HEK293 (cell line): ENCODE data around the gene LARGE1.

Source experiments
- CTCF ChIA-PET: fragments of 350-600 bp; formaldehyde crosslinking; extraction: SDS; loops from one replicate; lab custom pipeline; 2021; ENCODE audit warnings: antibody characterized with exemption; lab: Yijun Ruan, JAX
- POLR2A ChIA-PET: fragments of 300-600 bp; formaldehyde crosslinking; extraction: SDS; loops from one replicate; lab custom pipeline; 2020; ENCODE audit warnings: antibody characterized with exemption, inconsistent platforms; lab: Yijun Ruan, JAX
- H3K27ac ChIP-seq: fragments of 200-500 bp; sonication (Bioruptor generic); 2 replicates; pipeline ENCODE4 v1.5.1; 2014; ENCODE audit warnings: low read depth, low read length, control low read depth, inconsistent platforms; ENCODE audit errors: extremely low read depth
- H3K36me3 ChIP-seq, 2 experiments: fragments of 200-500 bp in 1 of 2; sonication (Bioruptor generic) in 1 of 2; 1 replicate in 1 of 2; 2 replicates in 1 of 2; pipeline ENCODE4 v1.5.1; 2014 to 2017; ENCODE audit warnings: inconsistent platforms in 2 of 2, low read length in 2 of 2; ENCODE audit not compliant: control insufficient read depth in 2 of 2, insufficient read depth in 1 of 2
- H3K4me1 ChIP-seq: fragments of 200-500 bp; sonication (Bioruptor generic); 2 replicates; pipeline ENCODE4 v1.5.1; 2014; ENCODE audit warnings: mild to moderate bottlenecking, low read length, inconsistent platforms; ENCODE audit not compliant: control insufficient read depth, insufficient read depth
- H3K4me3 ChIP-seq: 2 replicates; pipeline ENCODE4 v1.5.1; 2011; ENCODE audit warnings: low read depth, mild to moderate bottlenecking, control low read depth, low read length, moderate library complexity
- H3K9me3 ChIP-seq: fragments of 200-500 bp; sonication (Bioruptor generic); 2 replicates; pipeline ENCODE4 v1.5.1; 2014; ENCODE audit warnings: low read depth, low read length, inconsistent platforms; ENCODE audit not compliant: control insufficient read depth, insufficient read depth
- EGR2 ChIP-seq: fragments of 450-650 bp; formaldehyde crosslinking; IDR thresholded peaks from 2 replicates; pipeline ENCODE4 v1.5.1; 2016; ENCODE audit warnings: low read depth, missing biosample characterization, missing genetic modification characterization
- ELK4 ChIP-seq: IDR thresholded peaks from 2 replicates; pipeline ENCODE4 v1.6.1; 2011; ENCODE audit warnings: mild to moderate bottlenecking, low read depth, low read length, borderline replicate concordance
- GFI1B ChIP-seq: fragments of 450-650 bp; formaldehyde crosslinking; IDR thresholded peaks from 2 replicates; pipeline ENCODE4 v1.5.1; 2016; ENCODE audit warnings: missing biosample characterization, missing genetic modification characterization
- GLI2 ChIP-seq: fragments of 450-650 bp; formaldehyde crosslinking; IDR thresholded peaks from 2 replicates; pipeline ENCODE4; 2017; ENCODE audit warnings: missing biosample characterization, missing genetic modification characterization, low read depth, borderline replicate concordance
- GLIS2 ChIP-seq: fragments of 450-650 bp; formaldehyde crosslinking; IDR thresholded peaks from 2 replicates; pipeline ENCODE4 v1.5.1; 2016; ENCODE audit warnings: missing biosample characterization, missing genetic modification characterization
- KLF10 ChIP-seq: fragments of 450-650 bp; IDR thresholded peaks from 2 replicates; pipeline ENCODE4 v1.5.1; 2018; ENCODE audit warnings: missing biosample characterization, mild to moderate bottlenecking, missing genetic modification characterization
- OSR2 ChIP-seq: fragments of 450-650 bp; formaldehyde crosslinking; IDR thresholded peaks from 2 replicates; pipeline ENCODE4 v1.5.1; 2016; ENCODE audit warnings: missing biosample characterization, missing genetic modification characterization
- WT1 ChIP-seq: fragments of 450-650 bp; formaldehyde crosslinking; IDR thresholded peaks from 2 replicates; pipeline ENCODE4 v1.5.1; 2016; ENCODE audit warnings: missing biosample characterization, missing genetic modification characterization
- ZBTB8A ChIP-seq: fragments of 450-650 bp; formaldehyde crosslinking; IDR thresholded peaks from 2 replicates; pipeline ENCODE4 v1.5.1; 2016; ENCODE audit warnings: missing biosample characterization, missing genetic modification characterization
- ZFHX2 ChIP-seq: fragments of 450-650 bp; formaldehyde crosslinking; conservative IDR thresholded peaks from 2 replicates; pipeline ENCODE4 v1.5.1; 2016; ENCODE audit warnings: missing biosample characterization, missing genetic modification characterization
- ZNF112 ChIP-seq: fragments of 450-650 bp; formaldehyde crosslinking; IDR thresholded peaks from 2 replicates; pipeline ENCODE4 v1.5.0; 2017; ENCODE audit warnings: missing biosample characterization, missing genetic modification characterization
- ZNF155 ChIP-seq: fragments of 450-650 bp; formaldehyde crosslinking; IDR thresholded peaks from 2 replicates; pipeline ENCODE4 v1.5.1; 2016; ENCODE audit warnings: missing biosample characterization, missing genetic modification characterization
- ZNF16 ChIP-seq: fragments of 450-650 bp; formaldehyde crosslinking; IDR thresholded peaks from 2 replicates; pipeline ENCODE4 v1.5.1; 2016; ENCODE audit warnings: low read depth, missing biosample characterization, missing genetic modification characterization
- ZNF2 ChIP-seq: fragments of 450-650 bp; formaldehyde crosslinking; IDR thresholded peaks from 2 replicates; pipeline ENCODE4 v1.5.1; 2016; ENCODE audit warnings: missing biosample characterization, missing genetic modification characterization
- ZNF324 ChIP-seq: fragments of 450-650 bp; formaldehyde crosslinking; IDR thresholded peaks from 2 replicates; pipeline ENCODE4 v1.5.1; 2016; ENCODE audit warnings: missing biosample characterization, missing genetic modification characterization
- ZNF513 ChIP-seq: fragments of 450-650 bp; IDR thresholded peaks from 2 replicates; pipeline ENCODE4 v1.5.1; 2018; ENCODE audit warnings: missing biosample characterization, missing genetic modification characterization
- ZNF670 ChIP-seq: fragments of 450-650 bp; formaldehyde crosslinking; IDR thresholded peaks from 2 replicates; pipeline ENCODE4 v1.5.1; 2016; ENCODE audit warnings: missing biosample characterization, missing genetic modification characterization, low read depth
- ZNF707 ChIP-seq: fragments of 450-650 bp; formaldehyde crosslinking; IDR thresholded peaks from 2 replicates; pipeline ENCODE4 v1.5.1; 2016; ENCODE audit warnings: missing biosample characterization, missing genetic modification characterization
- ZNF837 ChIP-seq: fragments of 450-650 bp; formaldehyde crosslinking; IDR thresholded peaks from 2 replicates; pipeline ENCODE4 v1.5.1; 2016; ENCODE audit warnings: missing biosample characterization, missing genetic modification characterization
- ZSCAN23 ChIP-seq: fragments of 450-650 bp; formaldehyde crosslinking; IDR thresholded peaks from 2 replicates; pipeline ENCODE4 v1.5.1; 2016; ENCODE audit warnings: missing biosample characterization, missing genetic modification characterization
- TF ChIP-seq, protein P1 (sequence below): fragments of 450-650 bp; formaldehyde crosslinking; IDR thresholded peaks from 2 replicates; pipeline ENCODE4 v1.5.1; 2016; ENCODE audit warnings: missing biosample characterization, missing genetic modification characterization

Gene LARGE1

DNA sequence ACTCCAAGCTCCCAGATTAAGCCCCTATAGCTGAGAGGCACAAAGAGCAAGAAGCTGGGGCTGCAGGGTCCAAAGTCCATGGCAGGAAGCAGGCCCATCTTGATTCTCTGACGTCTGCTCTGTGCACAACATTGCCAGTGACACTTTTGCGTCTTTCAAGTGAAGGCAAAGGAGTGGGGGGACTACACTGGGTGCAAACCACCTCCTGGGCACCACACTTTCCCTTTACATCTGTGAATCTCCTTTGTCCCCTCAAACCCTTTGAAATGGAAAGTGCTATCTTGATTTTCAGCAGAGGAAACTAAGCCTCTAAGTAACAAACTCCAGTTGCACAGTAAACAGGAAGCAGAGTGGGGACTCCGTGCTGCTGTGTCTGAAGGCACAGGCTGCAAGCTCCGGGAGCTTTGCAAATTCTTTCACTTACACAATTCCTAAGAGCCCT is 428.0 kb downstream of the LARGE1 start:
- ChIA-PET POLR2A (no interaction called here), CTCF (interaction anchor here (2.5 kb wide), 1 partner anchor 27 kb away, joined by 7 read pairs; no protein-coding TSS in a partner anchor)
- no peaks in the 10 kb centered on the region for H3K4me1 ChIP-seq
- no peak overlapping the region for H3K4me3 ChIP-seq
- H3K9me3 ChIP-seq, result no peaks in the 10 kb centered on the region
- H3K27ac ChIP-seq, result no peak overlapping the region
- H3K36me3 ChIP-seq, result no peaks in the 10 kb centered on the region
- TF ChIP-seq ZNF155 (tag by site-specific recombination), result no peak
- no peak for TF ChIP-seq WT1 (tag by site-specific recombination)
- no peak for TF ChIP-seq ELK4
- TF ChIP-seq ZNF670 (tag by site-specific recombination), result no peak
- TF ChIP-seq GLI2, result no peak
- no peak for TF ChIP-seq ZNF16 (tag by site-specific recombination)
- TF ChIP-seq EGR2 (tag by site-specific recombination), result no peak
- no peak for TF ChIP-seq ZNF324 (tag by site-specific recombination)
- no peak for TF ChIP-seq GFI1B (tag by site-specific recombination)
- TF ChIP-seq ZSCAN23 (tag by site-specific recombination), result no peak
- TF ChIP-seq ZNF2, result no peak
- TF ChIP-seq, protein P1, sequence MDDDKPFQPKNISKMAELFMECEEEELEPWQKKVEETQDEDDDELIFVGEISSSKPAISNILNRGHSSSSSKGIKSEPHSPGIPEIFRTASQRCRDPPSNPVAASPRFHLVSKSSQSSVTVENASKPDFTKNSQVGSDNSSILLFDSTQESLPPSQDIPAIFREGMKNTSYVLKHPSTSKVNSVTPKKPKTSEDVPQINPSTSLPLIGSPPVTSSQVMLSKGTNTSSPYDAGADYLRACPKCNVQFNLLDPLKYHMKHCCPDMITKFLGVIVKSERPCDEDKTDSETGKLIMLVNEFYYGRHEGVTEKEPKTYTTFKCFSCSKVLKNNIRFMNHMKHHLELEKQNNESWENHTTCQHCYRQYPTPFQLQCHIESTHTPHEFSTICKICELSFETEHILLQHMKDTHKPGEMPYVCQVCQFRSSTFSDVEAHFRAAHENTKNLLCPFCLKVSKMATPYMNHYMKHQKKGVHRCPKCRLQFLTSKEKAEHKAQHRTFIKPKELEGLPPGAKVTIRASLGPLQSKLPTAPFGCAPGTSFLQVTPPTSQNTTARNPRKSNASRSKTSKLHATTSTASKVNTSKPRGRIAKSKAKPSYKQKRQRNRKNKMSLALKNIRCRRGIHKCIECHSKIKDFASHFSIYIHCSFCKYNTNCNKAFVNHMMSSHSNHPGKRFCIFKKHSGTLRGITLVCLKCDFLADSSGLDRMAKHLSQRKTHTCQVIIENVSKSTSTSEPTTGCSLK (tag by site-specific recombination), result no peak
- no peak for TF ChIP-seq ZBTB8A (tag by site-specific recombination)
- no peak for TF ChIP-seq OSR2
- no peak for TF ChIP-seq ZNF837 (tag by site-specific recombination)

DNA sequence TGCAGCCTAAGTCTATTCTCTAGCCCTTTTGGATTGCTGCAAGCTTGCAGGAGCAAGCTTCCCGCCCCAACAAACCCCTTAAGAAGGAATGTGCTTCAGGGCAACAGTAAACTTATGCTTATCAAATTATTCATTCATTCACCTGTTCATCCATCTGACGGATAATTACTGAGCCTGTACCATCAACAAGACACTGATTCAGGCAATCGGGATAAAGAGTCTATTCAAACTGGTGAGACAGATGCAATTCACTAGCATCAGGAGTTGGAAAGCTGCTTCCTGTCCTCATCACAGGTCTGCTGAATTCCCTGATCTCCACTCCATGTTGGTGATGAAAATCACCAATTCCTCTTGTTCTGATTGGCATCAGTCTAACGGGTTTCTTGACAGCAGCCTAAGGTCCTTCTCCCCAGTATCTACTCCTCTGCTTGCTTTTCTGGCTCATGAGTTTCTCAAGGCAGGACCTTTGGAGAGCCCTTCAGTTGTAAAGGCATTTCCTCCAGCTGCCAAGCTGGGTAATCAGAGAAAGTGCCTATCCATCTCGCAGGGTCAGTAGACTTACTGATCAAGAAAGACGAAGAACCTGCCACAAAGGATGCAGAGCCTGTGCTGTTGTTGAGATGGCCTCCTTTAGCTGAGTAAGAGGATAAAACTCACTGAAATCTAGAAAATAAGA is 433.1 kb downstream of the LARGE1 start:
- Histone ChIP-seq H3K4me3 (no peak overlapping the region), H3K36me3 (no peaks in the 10 kb centered on the region), H3K27ac (no peak overlapping the region), H3K4me1 (no peaks in the 10 kb centered on the region), H3K9me3 (no peaks in the 10 kb centered on the region)
- no peak for TF ChIP-seq OSR2
- TF ChIP-seq ZFHX2 (tag by site-specific recombination), result no peak
- POLR2A ChIA-PET, result no interaction called here
- CTCF ChIA-PET, result interaction anchor here (1.1 kb wide), 1 partner anchor 432 kb away, joined by 3 read pairs; no protein-coding TSS in a partner anchor

DNA sequence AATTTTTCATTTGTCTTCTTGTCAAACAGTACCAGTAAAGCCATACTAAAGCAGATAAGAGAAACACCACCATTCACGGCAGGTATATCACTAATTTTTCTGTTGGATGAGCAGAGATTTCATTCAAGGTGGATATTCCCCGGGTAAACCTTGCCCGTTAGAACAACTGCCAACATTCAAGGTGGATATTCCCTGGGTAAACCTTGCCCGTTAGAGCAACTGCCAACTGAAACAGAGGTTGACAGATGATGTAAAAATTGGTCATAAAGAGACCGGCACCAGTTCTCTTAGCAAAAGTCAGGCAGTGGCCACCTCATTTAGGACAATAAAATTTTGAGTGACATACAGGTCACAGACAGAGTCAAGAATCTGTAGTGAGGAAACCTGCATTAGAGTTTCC is 438.7 kb downstream of the LARGE1 start:
- POLR2A ChIA-PET, result no interaction called here
- CTCF ChIA-PET, result interaction anchor here (0.7 to 1.5 kb wide), 2 partner anchors 14 to 1009 kb away, joined by 3 to 4 read pairs; no protein-coding TSS in a partner anchor

More for the DNA sequence above, 438.7 kb downstream of the LARGE1 start:
- Histone ChIP-seq H3K4me3 (no peak overlapping the region), H3K4me1 (peaks cover 9% of the 10 kb centered on the region), H3K9me3 (no peaks in the 10 kb centered on the region), H3K27ac (no peak overlapping the region), H3K36me3 (no peaks in the 10 kb centered on the region)
- TF ChIP-seq KLF10 (tag by site-specific recombination), result no peak
- no peak for TF ChIP-seq ZNF707
- TF ChIP-seq ZNF513, result no peak
- TF ChIP-seq ZNF112 (tag by site-specific recombination), result no peak
- no peak for TF ChIP-seq GLIS2 (tag by site-specific recombination)
